Activated B cell treated with CpG ODN at 0.5 μM for 24 hours (primary cell): ENCODE results near the gene MED29. TPM values are rescaled to one million over a fixed set of nuclear protein-coding genes. Genes with fewer than 3 reads are reported as not detected.

Experiments used
- ATAC-seq: fragments of 200-7000 bp; cut with Tn5 transposase; one replicate; pipeline ENCODE4 v1.10.0; 2021; ENCODE audit warnings: low read depth, mild to moderate bottlenecking, moderate library complexity
- CTCF ChIA-PET: fragments of 350-600 bp; sonication (Branson Sonifier 250); formaldehyde crosslinking; loops from one replicate; lab custom pipeline; 2021; ENCODE audit warnings: antibody characterized with exemption; lab: Charles Lee
- POLR2A ChIA-PET: fragments of 350-600 bp; sonication (Branson Sonifier 250); formaldehyde crosslinking; loops from one replicate; lab custom pipeline; 2021; ENCODE audit warnings: antibody characterized with exemption; lab: Charles Lee
- DNase-seq: peaks from one replicate; pipeline ENCODE4 v3.0.0; 2022
- H3K27ac Mint-ChIP-seq: one replicate; pipeline ENCODE4 v1.8.0; 2020; ENCODE audit warnings: mixed read lengths
- H3K27me3 Mint-ChIP-seq: one replicate; pipeline ENCODE4 v1.8.0; 2021; ENCODE audit warnings: mixed read lengths
- H3K36me3 Mint-ChIP-seq: one replicate; pipeline ENCODE4 v1.8.0; 2021; ENCODE audit warnings: low read depth, mixed read lengths
- H3K4me1 Mint-ChIP-seq: one replicate; pipeline ENCODE4 v1.8.0; 2021; ENCODE audit warnings: mixed read lengths
- H3K4me3 Mint-ChIP-seq: one replicate; pipeline ENCODE4 v1.8.0; 2020; ENCODE audit warnings: mild to moderate bottlenecking, mixed read lengths
- H3K9me3 Mint-ChIP-seq: one replicate; pipeline ENCODE4 v1.8.0; 2020; ENCODE audit warnings: mixed read lengths
- CTCF ChIP-seq: fragments of 200-600 bp; IDR thresholded peaks from one replicate; pipeline ENCODE4 v1.8.0; 2022; ENCODE audit warnings: antibody characterized with exemption, mild to moderate bottlenecking
- intact Hi-C: fragments of 100-400 bp; cut with micrococcal nuclease; formaldehyde crosslinking; loops from one replicate; pipeline ENCODE4 v1.15.1; 2024
- total RNA-seq: library from RNA; stranded (reverse); gene quantifications from 2 replicates; pipeline ENCODE4 v1.2.3, GENCODE V29; 2022

MED29 gene
- total RNA-seq, 1 donor from 2014 or later: 39.0 TPM

GRCh38 chr19:39352381-39353255, 38.6 kb upstream of the MED29 start:
- ChIA-PET POLR2A (interaction anchor here (1.5 kb wide), 1 partner anchor 55 kb away, joined by 3 read pairs; no protein-coding TSS in a partner anchor), CTCF (interaction anchor here (1.1 kb wide), 1 partner anchor 25 kb away, joined by 3 read pairs; no protein-coding TSS in a partner anchor)
- intact Hi-C loops: no loop called here
- DNase-seq (no peak), ATAC-seq (no peak)
- Mint-ChIP-seq H3K27me3 (no peaks in the 10 kb centered on the region), H3K4me3 (no peak overlapping the region), H3K9me3 (no peaks in the 10 kb centered on the region), H3K27ac (peak overlapping the region; percentile 86), H3K36me3 (peaks cover 75% of the 10 kb centered on the region), H3K4me1 (peaks cover 23% of the 10 kb centered on the region)
- no peak for TF ChIP-seq CTCF

GRCh38 chr19:39355253-39355652, 35.9 kb upstream of the MED29 start:
- CTCF ChIA-PET: no interaction called here
- peaks cover 16% of the 10 kb centered on the region for H3K4me1 Mint-ChIP-seq
- no peaks in the 10 kb centered on the region for H3K9me3 Mint-ChIP-seq
- DNase-seq: no peak
- no peaks in the 10 kb centered on the region for H3K27me3 Mint-ChIP-seq
- no peak overlapping the region for H3K27ac Mint-ChIP-seq
- POLR2A ChIA-PET: interaction anchor here (0.5 kb wide), 1 partner anchor 85 kb away, joined by 5 read pairs; no protein-coding TSS in a partner anchor
- no peak overlapping the region for H3K4me3 Mint-ChIP-seq
- ATAC-seq: no peak
- intact Hi-C loops: no loop called here
- no peak for TF ChIP-seq CTCF
- peaks cover 74% of the 10 kb centered on the region for H3K36me3 Mint-ChIP-seq

- Mint-ChIP-seq H3K4me3 (no peak overlapping the region), H3K4me1 (peaks cover 14% of the 10 kb centered on the region), H3K36me3 (peaks cover 83% of the 10 kb centered on the region), H3K9me3 (no peaks in the 10 kb centered on the region), H3K27me3 (no peaks in the 10 kb centered on the region), H3K27ac (no peak overlapping the region)
- ATAC-seq (no peak), DNase-seq (no peak)
- CTCF ChIA-PET: no interaction called here
- POLR2A ChIA-PET: no interaction called here
- intact Hi-C loops: no loop called here
- TF ChIP-seq CTCF: no peak
Measured at GRCh38 chr19:39356073-39356472, 35.1 kb upstream of the MED29 start.

- Mint-ChIP-seq H3K4me3 (no peak overlapping the region), H3K36me3 (peaks cover 81% of the 10 kb centered on the region), H3K27me3 (no peaks in the 10 kb centered on the region), H3K9me3 (no peaks in the 10 kb centered on the region), H3K4me1 (peaks cover 9% of the 10 kb centered on the region), H3K27ac (no peak overlapping the region)
- DNase-seq: no peak
- no peak for TF ChIP-seq CTCF
- POLR2A ChIA-PET: no interaction called here
- no peak for ATAC-seq
- intact Hi-C loops: no loop called here
- CTCF ChIA-PET: no interaction called here
Measured at GRCh38 chr19:39356647-39357046, 34.5 kb upstream of the MED29 start.

- H3K9me3 Mint-ChIP-seq: no peaks in the 10 kb centered on the region
- DNase-seq (no peak), ATAC-seq (no peak)
- H3K36me3 Mint-ChIP-seq: peaks cover 84% of the 10 kb centered on the region
- intact Hi-C loops: no loop called here
- no peak overlapping the region for H3K27ac Mint-ChIP-seq
- H3K27me3 Mint-ChIP-seq: no peaks in the 10 kb centered on the region
- TF ChIP-seq CTCF: no peak
- ChIA-PET POLR2A (no interaction called here), CTCF (no interaction called here)
- peaks cover 21% of the 10 kb centered on the region for H3K4me1 Mint-ChIP-seq
- no peak overlapping the region for H3K4me3 Mint-ChIP-seq
Measured at GRCh38 chr19:39359026-39359425, 32.2 kb upstream of the MED29 start.
